Ishikawa (cell line): ENCODE data around the gene DCTN4.

Experiments
- CEBPB ChIP-seq: IDR thresholded peaks from 2 replicates; pipeline ENCODE4 v1.6.1; 2012
- CREB1 ChIP-seq: IDR thresholded peaks from 2 replicates; pipeline ENCODE4 v1.6.1; 2012; ENCODE audit warnings: low read depth
- EGR1 ChIP-seq: IDR thresholded peaks from 2 replicates; pipeline ENCODE4 v1.6.1; 2012
- EP300 ChIP-seq: IDR thresholded peaks from 2 replicates; pipeline ENCODE4 v1.6.1; 2012; ENCODE audit warnings: borderline replicate concordance
- FOXM1 ChIP-seq: IDR thresholded peaks from 2 replicates; pipeline ENCODE4 v1.6.1; 2012; ENCODE audit warnings: low read depth, borderline replicate concordance
- NFIC ChIP-seq: IDR thresholded peaks from 2 replicates; pipeline ENCODE4 v1.6.1; 2012
- RAD21 ChIP-seq: IDR thresholded peaks from 2 replicates; pipeline ENCODE4 v1.6.1; 2012; ENCODE audit warnings: low read depth
- REST ChIP-seq: IDR thresholded peaks from 2 replicates; pipeline ENCODE4 v1.6.1; 2012; ENCODE audit warnings: low read depth, mild to moderate bottlenecking
- TAF1 ChIP-seq: IDR thresholded peaks from 2 replicates; pipeline ENCODE4 v1.6.1; 2012; ENCODE audit warnings: low read depth, mild to moderate bottlenecking
- TCF12 ChIP-seq: IDR thresholded peaks from 2 replicates; pipeline ENCODE4 v1.6.1; 2012; ENCODE audit warnings: low read depth
- TEAD4 ChIP-seq: IDR thresholded peaks from 2 replicates; pipeline ENCODE4 v1.6.1; 2012
- USF1 ChIP-seq: IDR thresholded peaks from 2 replicates; pipeline ENCODE4 v1.6.1; 2012
- YY1 ChIP-seq: IDR thresholded peaks from 2 replicates; pipeline ENCODE4 v1.6.1; 2012; ENCODE audit warnings: low read depth
- ZBTB7A ChIP-seq: IDR thresholded peaks from 2 replicates; pipeline ENCODE4 v1.6.1; 2012; ENCODE audit warnings: low read depth
- TF ChIP-seq, protein P1 (sequence below): IDR thresholded peaks from 2 replicates; pipeline ENCODE4 v1.6.1; 2012

Gene DCTN4

DNA sequence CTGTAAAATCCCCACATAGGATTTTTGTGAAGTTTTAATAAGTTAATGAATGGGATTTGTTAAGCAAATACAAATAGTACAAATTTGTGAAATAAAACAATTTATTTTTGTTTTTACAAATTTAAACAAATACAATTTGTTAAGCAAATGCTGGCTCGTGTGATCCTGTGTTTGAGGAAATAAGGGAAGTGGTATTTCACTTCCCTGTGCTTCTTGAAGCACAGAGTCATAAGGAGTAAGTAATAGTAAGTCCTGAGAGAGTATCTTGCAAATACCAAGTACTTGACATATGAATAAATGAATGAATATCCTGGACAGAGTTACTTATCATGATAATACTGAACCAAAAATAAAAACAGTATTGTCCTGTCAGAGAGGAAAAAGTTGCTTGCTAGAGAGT lies 28.8 kb upstream of the DCTN4 start:
- TF ChIP-seq FOXM1 = no peak
- no peak for TF ChIP-seq CREB1
- no peak for TF ChIP-seq EGR1
- no peak for TF ChIP-seq EP300
- TF ChIP-seq, protein P1, sequence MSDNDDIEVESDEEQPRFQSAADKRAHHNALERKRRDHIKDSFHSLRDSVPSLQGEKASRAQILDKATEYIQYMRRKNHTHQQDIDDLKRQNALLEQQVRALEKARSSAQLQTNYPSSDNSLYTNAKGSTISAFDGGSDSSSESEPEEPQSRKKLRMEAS = no peak
- no peak for TF ChIP-seq ZBTB7A
- TF ChIP-seq TAF1 = no peak
- no peak for TF ChIP-seq CEBPB
- TF ChIP-seq TEAD4 = no peak
- no peak for TF ChIP-seq RAD21
- no peak for TF ChIP-seq YY1
- TF ChIP-seq REST = no peak
- no peak for TF ChIP-seq NFIC
- TF ChIP-seq TCF12 = no peak
- TF ChIP-seq USF1 = no peak

GRCh38 chr5:150786876-150787275 lies 28.1 kb upstream of the DCTN4 start:
- TF ChIP-seq EGR1 = no peak
- TF ChIP-seq REST = no peak
- TF ChIP-seq NFIC = no peak
- no peak for TF ChIP-seq TAF1
- no peak for TF ChIP-seq TEAD4
- no peak for TF ChIP-seq CREB1
- TF ChIP-seq YY1 = no peak
- TF ChIP-seq ZBTB7A = no peak
- TF ChIP-seq RAD21 = no peak
- TF ChIP-seq TCF12 = no peak
- TF ChIP-seq, protein P1 = no peak
- no peak for TF ChIP-seq USF1
- no peak for TF ChIP-seq FOXM1
- TF ChIP-seq EP300 = no peak
- no peak for TF ChIP-seq CEBPB

- TF ChIP-seq YY1 (no peak), REST (no peak), NFIC (no peak), EGR1 (no peak), TEAD4 (no peak), TCF12 (no peak), FOXM1 (no peak), EP300 (no peak), TAF1 (no peak), CEBPB (no peak), USF1 (no peak), ZBTB7A (no peak), CREB1 (no peak), RAD21 (no peak)
- TF ChIP-seq, protein P1 = no peak
These were observed 27.1 kb upstream of the DCTN4 start for GRCh38 chr5:150785950-150786349.

DNA sequence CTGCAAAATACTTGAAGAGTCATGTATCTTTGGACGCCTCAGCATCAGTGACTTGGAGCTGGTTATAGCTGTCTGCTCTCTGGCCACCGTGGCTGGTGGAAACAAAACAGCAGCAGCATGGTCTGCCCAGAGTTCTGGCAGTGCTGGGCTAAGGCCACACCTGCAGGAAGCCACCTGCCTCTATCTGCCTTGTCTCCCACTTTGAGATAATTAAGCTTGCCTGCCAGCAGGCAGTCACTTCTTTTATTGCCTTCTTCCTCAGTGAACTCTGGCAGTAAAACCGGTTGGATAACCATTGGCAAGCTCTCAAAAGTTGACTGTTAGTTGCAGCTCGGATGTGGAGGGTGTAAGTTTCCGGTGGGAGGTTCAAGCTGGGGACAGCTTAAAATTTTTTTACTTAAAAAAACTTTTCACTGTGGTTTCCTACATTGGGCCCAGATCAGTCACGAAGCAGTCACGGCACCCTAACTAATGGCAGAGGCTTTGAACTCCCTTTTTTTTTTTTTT lies 24.7 kb upstream of the DCTN4 start:
- peak; percentile 86 for TF ChIP-seq TCF12
- TF ChIP-seq, protein P1 = peak; percentile 56; the same call in 1 of the 2 replicates
- TF ChIP-seq USF1 = no peak
- TF ChIP-seq NFIC = peak; percentile 86
- TF ChIP-seq EGR1 = no peak
- peak; percentile 68; the same call in 1 of the 2 replicates for TF ChIP-seq EP300
- no peak for TF ChIP-seq CREB1
- no peak; the same call in 1 of the 2 replicates for TF ChIP-seq RAD21
- no peak for TF ChIP-seq REST
- TF ChIP-seq YY1 = no peak
- TF ChIP-seq FOXM1 = no peak
- TF ChIP-seq TEAD4 = no peak
- TF ChIP-seq CEBPB = no peak
- no peak for TF ChIP-seq ZBTB7A
- TF ChIP-seq TAF1 = no peak
